T47D (cell line): ENCODE data around the gene EIF4G3.
"Not testable (repeated sequence)": the region's sequence is repeated elsewhere in the genome, so short reads cannot be mapped to it uniquely, and the experiment has no call there.

Experiments
- DNase-seq, 2 experiments: peaks; one replicate each; pipeline versions ENCODE4 v3.0.0 to v3.0.0-alpha.2; 2011 to 2012; ENCODE audit warnings: low read depth in 1 of 2, low spot score in 1 of 2
- JUND ChIP-seq: IDR thresholded peaks from 2 replicates; pipeline ENCODE4 v1.6.1; 2012; ENCODE audit warnings: low read depth
- in situ Hi-C: cut with HindIII; loops from 2 replicates; pipeline ENCODE4 v1.10.0; 2016; ENCODE audit warnings: low sequenced_read_pairs, low pct_unique_long_range_greater_than_20kb

EIF4G3 gene

GRCh38 chr1:21104683-21105082 lies 72.0 kb downstream of the EIF4G3 start:
- TF ChIP-seq JUND: no peak

DNA sequence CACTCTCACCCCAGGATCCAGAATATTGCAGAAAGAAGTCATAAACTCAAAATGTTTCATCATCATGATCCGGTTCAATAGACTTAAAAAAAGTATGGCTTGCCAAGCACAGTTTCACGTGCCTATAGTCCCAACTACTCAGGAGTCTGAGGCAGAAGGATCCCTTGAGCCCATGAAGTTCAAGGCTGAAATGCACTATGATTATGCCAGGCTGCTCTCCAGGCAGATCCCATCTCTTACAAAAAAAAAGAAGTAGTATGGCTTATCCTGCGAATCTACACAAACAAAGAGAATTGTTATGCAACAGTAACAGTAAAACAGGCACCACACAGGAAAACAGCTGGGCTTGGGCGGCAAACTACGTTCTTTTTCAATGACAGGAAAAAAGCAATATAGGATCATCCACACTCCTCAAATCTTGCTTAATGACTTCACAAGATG lies 76.2 kb downstream of the EIF4G3 start:
- no peak for DNase-seq
- TF ChIP-seq JUND: no peak
- in situ Hi-C loops: no loop called here

More at GRCh38 chr1:21104683-21105082, 72.0 kb downstream of the EIF4G3 start:
- in situ Hi-C loops: no loop called here
- no peak for DNase-seq

DNA sequence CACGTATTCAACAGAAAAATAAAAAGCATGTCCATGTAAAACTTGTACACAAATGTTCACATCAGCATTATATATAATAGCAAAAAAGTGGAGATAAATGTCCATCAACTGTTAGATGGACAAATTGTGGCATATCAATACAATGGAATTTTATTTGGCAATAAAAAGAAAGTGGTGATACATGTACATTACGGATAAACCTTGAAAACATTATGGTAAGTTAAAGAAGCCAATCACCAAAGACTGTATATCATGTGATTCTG lies 76.9 kb downstream of the EIF4G3 start:
- in situ Hi-C loops: no loop called here
- no peak for DNase-seq
- no peak for TF ChIP-seq JUND

DNA sequence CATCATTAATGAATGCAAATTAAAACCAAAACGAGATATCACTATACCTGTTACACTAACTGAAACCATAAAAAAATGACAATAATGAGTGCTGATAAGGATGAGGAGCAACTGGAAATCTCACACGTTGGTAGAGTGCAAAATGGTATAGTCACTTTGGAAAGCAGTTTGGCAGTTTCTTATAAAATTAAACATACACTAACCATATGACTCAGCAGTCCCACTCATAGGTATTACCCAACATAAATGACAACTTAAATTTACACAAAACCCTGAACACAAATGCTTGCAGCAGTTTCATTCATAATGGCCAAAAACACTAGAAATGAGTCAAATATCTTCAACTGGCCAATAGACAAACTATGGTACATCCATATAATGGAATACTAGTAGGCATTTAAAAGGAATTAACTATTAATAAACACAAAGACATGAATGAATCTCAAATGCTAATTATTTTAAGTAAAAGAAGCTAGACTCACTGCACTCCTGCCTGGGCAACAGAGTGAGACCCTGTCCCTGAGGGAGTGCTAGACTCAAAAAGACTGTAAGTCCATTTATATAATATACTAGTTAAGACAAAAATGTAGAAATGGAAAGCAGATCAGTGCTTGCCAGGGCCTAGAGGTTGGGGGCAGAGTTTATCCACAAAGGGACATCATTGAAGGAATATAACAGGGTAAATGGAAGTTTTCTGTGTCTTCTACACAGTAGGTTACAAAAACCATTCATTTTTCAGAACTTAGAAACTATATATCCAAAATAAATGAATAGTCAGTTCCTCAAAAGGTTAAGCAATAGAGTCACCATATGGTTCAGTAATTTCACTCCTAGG lies 77.4 kb downstream of the EIF4G3 start:
- in situ Hi-C loops: no loop called here
- no peak for DNase-seq
- no peak for TF ChIP-seq JUND

- in situ Hi-C loops: no loop called here
- no peak for DNase-seq
- TF ChIP-seq JUND: no peak
Observed at GRCh38 chr1:21098186-21098915, 78.3 kb downstream of the EIF4G3 start.

DNA sequence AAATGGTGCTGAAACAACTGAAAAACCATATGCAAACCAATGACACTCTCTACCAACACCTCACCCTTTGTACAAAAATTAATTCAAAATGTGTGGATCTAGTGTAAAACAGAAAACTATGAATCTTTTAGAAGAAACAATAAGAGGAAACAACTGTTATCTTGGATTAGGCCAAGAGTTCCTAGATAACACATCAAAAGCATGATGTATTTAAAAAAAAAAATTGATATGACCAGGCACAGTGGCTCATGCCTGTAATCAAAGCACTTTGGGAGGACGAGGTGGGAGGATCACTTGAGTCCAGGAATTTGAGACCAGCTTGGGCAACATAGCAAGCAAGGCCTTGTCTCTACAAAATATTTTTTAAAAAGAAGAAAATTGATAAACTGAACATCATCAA lies 79.0 kb downstream of the EIF4G3 start:
- TF ChIP-seq JUND: no peak
- in situ Hi-C loops: no loop called here
- no peak for DNase-seq

- in situ Hi-C loops: no loop called here
- no peak for TF ChIP-seq JUND
- DNase-seq: no peak
Observed at GRCh38 chr1:21095976-21096375, 80.7 kb downstream of the EIF4G3 start.

GRCh38 chr1:21094282-21094681 lies 82.4 kb downstream of the EIF4G3 start:
- in situ Hi-C loops, DNase-seq: not testable (repeated sequence)

GRCh38 chr1:21093271-21093958 lies 83.3 kb downstream of the EIF4G3 start:
- in situ Hi-C loops, DNase-seq: not testable (repeated sequence)

DNA sequence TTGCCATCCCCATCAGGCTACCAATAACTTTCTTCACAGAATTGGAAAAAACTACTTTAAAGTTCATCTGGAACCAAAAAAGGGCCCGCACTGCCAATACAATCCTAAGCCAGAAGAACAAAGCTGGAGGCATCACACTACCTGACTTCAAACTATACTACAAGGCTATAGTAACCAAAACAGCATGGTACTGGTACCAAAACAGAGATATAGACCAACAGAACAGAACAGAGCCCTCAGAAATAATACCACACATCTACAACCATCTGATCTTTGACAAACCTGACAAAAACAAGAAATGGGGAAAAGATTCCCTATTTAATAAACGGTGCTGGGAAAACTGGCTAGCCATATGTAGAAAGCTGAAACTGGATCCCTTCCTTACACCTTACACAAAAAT lies 84.2 kb downstream of the EIF4G3 start:
- DNase-seq, in situ Hi-C loops: not testable (repeated sequence)

DNA sequence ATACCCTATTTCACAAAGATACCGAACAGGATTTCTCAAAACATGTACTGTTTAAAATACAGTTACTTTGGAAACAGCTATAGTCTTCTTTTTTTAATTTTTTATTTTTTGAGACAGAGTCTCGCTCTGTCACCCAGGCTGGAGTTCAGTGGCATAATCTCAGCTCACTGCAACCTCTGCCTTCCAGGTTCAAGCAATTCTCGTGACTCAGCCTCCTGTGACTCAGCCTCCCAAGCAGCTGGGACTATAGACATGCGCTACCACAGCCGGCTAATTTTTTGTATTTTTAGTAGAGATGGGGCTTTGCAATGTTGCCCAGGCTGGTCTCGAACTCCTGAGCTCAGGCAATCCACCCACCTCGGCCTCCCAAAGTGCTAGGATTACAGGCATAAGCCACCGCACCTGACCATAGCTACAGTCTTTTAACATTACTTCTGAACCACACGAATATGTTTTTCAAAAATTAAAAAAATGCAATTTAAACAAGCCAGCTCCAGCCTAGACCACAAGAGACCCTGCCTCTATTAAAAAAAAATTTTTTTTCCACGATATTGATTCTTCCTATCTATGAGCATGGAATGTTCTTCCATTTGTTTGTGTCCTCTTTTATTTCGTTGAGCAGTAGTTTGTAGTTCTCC lies 85.5 kb downstream of the EIF4G3 start:
- in situ Hi-C loops, DNase-seq: not testable (repeated sequence)

DNA sequence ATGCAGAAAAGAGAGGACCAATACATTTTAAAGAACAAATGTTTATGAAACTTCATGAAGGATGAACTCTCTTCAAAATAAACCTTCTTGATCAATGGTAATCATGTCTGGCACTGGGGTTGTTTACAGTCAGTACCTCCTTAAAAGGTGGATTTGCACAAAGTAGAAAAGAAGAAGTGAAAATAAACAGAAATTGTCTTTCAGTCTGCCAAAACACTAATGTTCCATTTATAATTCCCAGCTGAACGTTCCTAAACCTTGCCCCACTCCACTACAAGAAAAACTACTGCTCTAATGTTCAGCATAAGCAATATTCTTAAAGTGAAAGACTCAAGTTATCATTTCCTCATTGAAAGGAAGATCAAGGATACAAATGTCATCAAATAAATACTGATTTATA lies 86.2 kb downstream of the EIF4G3 start:
- DNase-seq: no peak
- no peak for TF ChIP-seq JUND
- in situ Hi-C loops: no loop called here

GRCh38 chr1:21089731-21090130 lies 87.0 kb downstream of the EIF4G3 start:
- DNase-seq: no peak
- no peak for TF ChIP-seq JUND
- in situ Hi-C loops: no loop called here
